ENCODE data around the gene CHAT. TPM values are rescaled to one million over a fixed set of nuclear protein-coding genes. Genes with fewer than 3 reads are reported as not detected.

Gene CHAT
- total RNA-seq, 1 experiment from 2014 or later: not detected

- POLR2A ChIA-PET: no interaction called here
- peaks cover 22% of the 10 kb centered on the region for H3K4me1 Mint-ChIP-seq (ENCODE audit: insufficient read depth, unreplicated experiment)
- no TSS peak for BruUV-seq (replicated peaks)
- intact Hi-C loops (cut with micrococcal nuclease): loop anchor here (2.0 kb wide), 1 partner anchor 47 kb away; the partner anchor contains the start of gene ERCC6
- CTCF ChIA-PET: interaction anchor here (1.9 kb wide), 1 partner anchor 9 kb away, joined by 15 read pairs; no protein-coding TSS in a partner anchor
- no peaks in the 10 kb centered on the region for H3K36me3 Mint-ChIP-seq (ENCODE audit: insufficient read depth, unreplicated experiment)
- DNase-seq (ENCODE audit: unreplicated experiment): no peak
- TF ChIP-seq, protein P1, sequence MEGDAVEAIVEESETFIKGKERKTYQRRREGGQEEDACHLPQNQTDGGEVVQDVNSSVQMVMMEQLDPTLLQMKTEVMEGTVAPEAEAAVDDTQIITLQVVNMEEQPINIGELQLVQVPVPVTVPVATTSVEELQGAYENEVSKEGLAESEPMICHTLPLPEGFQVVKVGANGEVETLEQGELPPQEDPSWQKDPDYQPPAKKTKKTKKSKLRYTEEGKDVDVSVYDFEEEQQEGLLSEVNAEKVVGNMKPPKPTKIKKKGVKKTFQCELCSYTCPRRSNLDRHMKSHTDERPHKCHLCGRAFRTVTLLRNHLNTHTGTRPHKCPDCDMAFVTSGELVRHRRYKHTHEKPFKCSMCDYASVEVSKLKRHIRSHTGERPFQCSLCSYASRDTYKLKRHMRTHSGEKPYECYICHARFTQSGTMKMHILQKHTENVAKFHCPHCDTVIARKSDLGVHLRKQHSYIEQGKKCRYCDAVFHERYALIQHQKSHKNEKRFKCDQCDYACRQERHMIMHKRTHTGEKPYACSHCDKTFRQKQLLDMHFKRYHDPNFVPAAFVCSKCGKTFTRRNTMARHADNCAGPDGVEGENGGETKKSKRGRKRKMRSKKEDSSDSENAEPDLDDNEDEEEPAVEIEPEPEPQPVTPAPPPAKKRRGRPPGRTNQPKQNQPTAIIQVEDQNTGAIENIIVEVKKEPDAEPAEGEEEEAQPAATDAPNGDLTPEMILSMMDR (IDR thresholded peaks at IDR 0.05; ENCODE audit: unreplicated experiment): no peak
- no peak overlapping the region for H3K4me3 Mint-ChIP-seq (ENCODE audit: unreplicated experiment)
- H3K9me3 Mint-ChIP-seq (ENCODE audit: unreplicated experiment): peaks cover 5% of the 10 kb centered on the region
- no peaks in the 10 kb centered on the region for H3K27me3 Mint-ChIP-seq (ENCODE audit: insufficient read depth, unreplicated experiment)
- peak overlapping the region; percentile 46 for H3K27ac Mint-ChIP-seq (ENCODE audit: low read depth, unreplicated experiment)
Measured at GRCh38 chr10:49585387-49585786, 28.4 kb upstream of the CHAT start.

- peaks cover 2% of the 10 kb centered on the region for H3K9me3 Mint-ChIP-seq (ENCODE audit: unreplicated experiment)
- no peak for DNase-seq (ENCODE audit: unreplicated experiment)
- H3K27me3 Mint-ChIP-seq (ENCODE audit: insufficient read depth, unreplicated experiment): no peaks in the 10 kb centered on the region
- TF ChIP-seq, protein P1 (IDR thresholded peaks at IDR 0.05; ENCODE audit: unreplicated experiment): no peak
- CTCF ChIA-PET: interaction anchor here (0.6 kb wide), 1 partner anchor 368 kb away, joined by 4 read pairs; no protein-coding TSS in a partner anchor
- no TSS peak for BruUV-seq (replicated peaks)
- peaks cover 12% of the 10 kb centered on the region for H3K4me1 Mint-ChIP-seq (ENCODE audit: insufficient read depth, unreplicated experiment)
- H3K27ac Mint-ChIP-seq (ENCODE audit: low read depth, unreplicated experiment): no peak overlapping the region
- POLR2A ChIA-PET: no interaction called here
- no peaks in the 10 kb centered on the region for H3K36me3 Mint-ChIP-seq (ENCODE audit: insufficient read depth, unreplicated experiment)
- intact Hi-C loops (cut with micrococcal nuclease): no loop called here
- no peak overlapping the region for H3K4me3 Mint-ChIP-seq (ENCODE audit: unreplicated experiment)
Measured at GRCh38 chr10:49587981-49588380, 25.9 kb upstream of the CHAT start.

DNA sequence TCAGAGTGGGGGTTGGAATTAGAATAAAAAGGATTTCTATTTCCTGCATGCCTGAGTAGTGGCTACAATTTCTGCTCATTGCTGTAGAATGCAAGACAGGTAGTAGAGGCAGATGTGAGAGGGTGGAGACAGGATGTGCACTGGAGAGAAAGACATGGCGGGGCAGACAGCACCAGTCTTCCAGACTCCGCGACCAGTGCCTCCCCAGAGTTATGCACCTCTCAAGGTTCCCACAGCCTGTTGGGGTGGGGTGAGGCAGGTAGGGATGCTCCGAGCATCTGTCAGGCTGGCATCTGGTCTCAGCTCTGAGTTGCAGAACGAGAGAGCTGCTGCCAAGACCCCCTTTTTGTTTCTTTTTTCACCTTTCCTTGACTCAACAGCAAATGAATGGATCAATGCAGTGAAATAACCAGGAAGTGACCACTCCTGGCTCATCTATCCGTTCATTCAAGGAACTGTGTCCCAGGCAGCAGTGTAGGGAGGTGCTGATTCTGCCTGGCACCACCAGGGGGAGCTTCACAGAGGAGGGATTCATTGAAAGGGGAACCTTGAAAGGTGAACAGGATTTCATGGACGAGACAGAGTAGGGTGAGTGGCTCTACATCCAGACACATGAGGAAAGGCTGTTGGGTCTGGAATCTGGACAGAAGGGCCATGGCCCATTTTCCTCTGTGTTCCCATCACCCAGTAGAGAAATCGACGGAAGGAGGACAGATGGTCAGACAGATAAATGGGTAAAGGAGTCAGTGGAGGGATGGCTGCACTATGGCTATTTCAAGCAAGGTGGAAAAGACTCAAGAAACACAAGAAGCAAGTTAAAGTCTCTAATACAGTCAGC lies 20.9 kb upstream of the CHAT start:
- CTCF ChIA-PET: interaction anchor here (0.6 to 5.3 kb wide), 39 partner anchors 9 to 1193 kb away, joined by 3 to 52 read pairs (median 4); partner anchors contain the start of genes CHAT and ERCC6
- intact Hi-C loops (cut with micrococcal nuclease): loop anchor here (1.0 kb wide), 1 partner anchor 58 kb away; no protein-coding TSS in a partner anchor
- Mint-ChIP-seq H3K4me1 (ENCODE audit: insufficient read depth, unreplicated experiment) (peaks cover 6% of the 10 kb centered on the region), H3K36me3 (ENCODE audit: insufficient read depth, unreplicated experiment) (no peaks in the 10 kb centered on the region), H3K9me3 (ENCODE audit: unreplicated experiment) (no peaks in the 10 kb centered on the region), H3K4me3 (ENCODE audit: unreplicated experiment) (no peak overlapping the region), H3K27ac (ENCODE audit: low read depth, unreplicated experiment) (no peak overlapping the region), H3K27me3 (ENCODE audit: insufficient read depth, unreplicated experiment) (no peaks in the 10 kb centered on the region)
- TF ChIP-seq, protein P1 (IDR thresholded peaks at IDR 0.05; ENCODE audit: unreplicated experiment): peak; percentile 84
- peak; percentile 73 for DNase-seq (ENCODE audit: unreplicated experiment)
- POLR2A ChIA-PET: interaction anchor here (0.8 to 1.8 kb wide), 5 partner anchors 25 to 349 kb away, joined by 3 to 6 read pairs (median 5); partner anchors contain the start of genes ERCC6, PARG and TIMM23B
- BruUV-seq (replicated peaks): no TSS peak

DNA sequence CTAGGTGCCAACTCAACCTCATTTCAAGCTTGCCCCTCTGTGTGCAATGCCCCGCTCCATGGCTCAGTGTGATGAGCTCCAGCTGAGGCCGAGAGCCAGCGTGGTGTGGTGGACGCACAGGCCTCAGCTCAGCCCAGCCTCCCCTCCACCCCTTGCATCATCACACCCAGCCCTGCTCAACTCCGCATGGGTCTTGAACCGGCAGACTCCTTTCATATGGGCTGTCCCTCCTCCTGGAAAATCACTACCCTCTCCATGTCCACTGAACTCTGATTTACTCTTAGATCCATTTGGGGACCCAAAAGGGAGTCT lies 20.3 kb upstream of the CHAT start:
- CTCF ChIA-PET: interaction anchor here (0.6 to 5.3 kb wide), 32 partner anchors 8 to 631 kb away, joined by 3 to 52 read pairs (median 4); partner anchors contain the start of genes CHAT and ERCC6

More for the DNA sequence above, 20.3 kb upstream of the CHAT start:
- TF ChIP-seq, protein P1 (IDR thresholded peaks at IDR 0.05; ENCODE audit: unreplicated experiment): no peak
- no peak for DNase-seq (ENCODE audit: unreplicated experiment)
- no peaks in the 10 kb centered on the region for H3K9me3 Mint-ChIP-seq (ENCODE audit: unreplicated experiment)
- H3K4me1 Mint-ChIP-seq (ENCODE audit: insufficient read depth, unreplicated experiment): peaks cover 6% of the 10 kb centered on the region
- POLR2A ChIA-PET: interaction anchor here (0.8 to 1.8 kb wide), 5 partner anchors 25 to 349 kb away, joined by 3 to 6 read pairs (median 5); partner anchors contain the start of genes ERCC6, PARG and TIMM23B
- no peaks in the 10 kb centered on the region for H3K36me3 Mint-ChIP-seq (ENCODE audit: insufficient read depth, unreplicated experiment)
- no peaks in the 10 kb centered on the region for H3K27me3 Mint-ChIP-seq (ENCODE audit: insufficient read depth, unreplicated experiment)
- no peak overlapping the region for H3K4me3 Mint-ChIP-seq (ENCODE audit: unreplicated experiment)
- no TSS peak for BruUV-seq (replicated peaks)
- no peak overlapping the region for H3K27ac Mint-ChIP-seq (ENCODE audit: low read depth, unreplicated experiment)
- intact Hi-C loops (cut with micrococcal nuclease): loop anchor here (1.0 kb wide), 1 partner anchor 58 kb away; no protein-coding TSS in a partner anchor

Measured in MCF 10A (cell line).